Keratinocyte (primary cell): Measurements from ENCODE around the gene OTOA.

Experiments used
- CTCF ChIP-seq, 3 experiments: IDR thresholded peaks in 1 of 3; conservative IDR thresholded peaks in 1 of 3; optimal IDR thresholded peaks in 1 of 3; 2 replicates in 2 of 3; 3 replicates in 1 of 3; pipeline versions ENCODE3 to v1.5.1; 2011; ENCODE audit warnings: low read length in 3 of 3, mild to moderate bottlenecking in 3 of 3, moderate library complexity in 2 of 3, control low read depth in 1 of 3, inconsistent platforms in 1 of 3; ENCODE audit not compliant: insufficient read depth in 2 of 3; ENCODE audit errors: extremely low read depth in 1 of 3
- EZH2 ChIP-seq: IDR thresholded peaks from one replicate; pipeline ENCODE4 v1.6.1; 2012; ENCODE audit warnings: inconsistent platforms, mild to moderate bottlenecking, low read length, moderate library complexity

DNA sequence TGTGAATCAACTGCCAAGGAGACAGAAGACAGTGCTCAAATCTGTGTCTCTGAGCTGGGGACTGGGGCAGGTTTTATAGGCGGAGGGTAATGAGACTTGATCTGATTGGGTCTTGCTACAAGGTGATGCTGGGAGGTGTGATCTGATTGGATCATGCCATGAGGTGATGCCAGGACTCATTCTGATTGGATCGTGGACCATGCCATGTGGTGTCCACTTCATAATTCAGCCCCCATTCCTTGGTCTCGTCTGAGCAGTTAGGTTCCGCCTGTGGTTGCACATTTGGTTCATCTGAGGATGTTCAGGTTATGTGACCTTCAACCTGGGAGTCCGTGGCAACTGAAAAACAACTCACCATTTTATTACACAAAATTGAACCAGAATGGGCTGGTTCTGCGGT lies 41.0 kb downstream of the OTOA start:
- TF ChIP-seq EZH2, result no peak
- no peak for TF ChIP-seq CTCF (optimal IDR thresholded peaks at IDR 0.05 in 1 of 3, IDR thresholded peaks at IDR 0.05 in 1 of 3, conservative IDR thresholded peaks at IDR 0.05 in 1 of 3; ENCODE audit: extremely low read depth in 1 of 3, insufficient read depth in 2 of 3, low read length in 3 of 3)
